GM23338 (cell line): ENCODE measurements around the gene KCNAB3. TPM values are rescaled to one million over a fixed set of nuclear protein-coding genes. Genes with fewer than 3 reads are reported as not detected.

Source experiments
- ATAC-seq: fragments of 200-7000 bp; cut with Tn5 transposase; 3 replicates; pipeline ENCODE4 v1.9.1; 2020
- DNase-seq: peaks from one replicate; pipeline ENCODE4 v3.0.0-alpha.2; 2015; ENCODE audit warnings: low spot score
- H2AFZ ChIP-seq: fragments of 200-600 bp; sonication (generic); 2 replicates; pipeline ENCODE4 v1.8.0; 2016; ENCODE audit warnings: antibody characterized with exemption, mild to moderate bottlenecking, moderate library complexity
- H3F3A ChIP-seq: fragments of 200-600 bp; sonication (generic); replicated peaks from 2 replicates; pipeline ENCODE4 v1.8.0; 2017; ENCODE audit warnings: antibody characterized with exemption, mixed run types, low read depth
- H3K27ac ChIP-seq: fragments of 200-600 bp; sonication (generic); 2 replicates; pipeline ENCODE4 v1.6.1; 2016; ENCODE audit warnings: low read depth
- H3K27me3 ChIP-seq: fragments of 200-600 bp; sonication (generic); 2 replicates; pipeline ENCODE4 v1.8.0; 2016; ENCODE audit warnings: mild to moderate bottlenecking, mixed run types, moderate library complexity; ENCODE audit not compliant: insufficient read depth
- H3K36me3 ChIP-seq: fragments of 200-600 bp; sonication (generic); 2 replicates; pipeline ENCODE4 v1.8.0; 2016; ENCODE audit warnings: mild to moderate bottlenecking; ENCODE audit not compliant: insufficient read depth
- H3K4me1 ChIP-seq: fragments of 200-600 bp; sonication (generic); 2 replicates; pipeline ENCODE4 v1.8.0; 2016; ENCODE audit warnings: mild to moderate bottlenecking, moderate library complexity; ENCODE audit not compliant: insufficient read depth
- H3K4me2 ChIP-seq: fragments of 200-600 bp; sonication (generic); 2 replicates; pipeline ENCODE4 v1.7.1; 2017; ENCODE audit warnings: mixed run types
- H3K4me3 ChIP-seq: fragments of 200-600 bp; sonication (generic); 2 replicates; pipeline ENCODE4 v1.6.1; 2016; ENCODE audit warnings: mixed run types
- H3K79me2 ChIP-seq: fragments of 200-600 bp; sonication (generic); replicated peaks from 2 replicates; pipeline ENCODE4 v1.8.0; 2017; ENCODE audit warnings: mild to moderate bottlenecking; ENCODE audit not compliant: insufficient read depth
- H3K9me2 ChIP-seq: fragments of 200-600 bp; sonication (generic); 2 replicates; pipeline ENCODE4 v1.8.0; 2017; ENCODE audit not compliant: insufficient read depth
- H4K20me1 ChIP-seq: fragments of 200-600 bp; sonication (generic); replicated peaks from 2 replicates; pipeline ENCODE4 v1.8.0; 2017; ENCODE audit warnings: mild to moderate bottlenecking; ENCODE audit not compliant: insufficient read depth
- H3K27ac Mint-ChIP-seq: 2 replicates; pipeline ENCODE4 v1.8.0; 2020; ENCODE audit warnings: inconsistent platforms, mild to moderate bottlenecking, moderate library complexity, mixed read lengths
- H3K27me3 Mint-ChIP-seq: 3 replicates; pipeline ENCODE4 v1.8.0; 2022; ENCODE audit warnings: low read depth, mild to moderate bottlenecking, moderate library complexity, mixed read lengths, inconsistent platforms; ENCODE audit not compliant: insufficient read depth, poor library complexity
- H3K36me3 Mint-ChIP-seq: 3 replicates; pipeline ENCODE4 v1.8.0; 2021; ENCODE audit warnings: low read depth, mild to moderate bottlenecking, inconsistent platforms, moderate library complexity, mixed read lengths
- H3K4me1 Mint-ChIP-seq: 3 replicates; pipeline ENCODE4 v1.8.0; 2020; ENCODE audit warnings: mild to moderate bottlenecking, inconsistent platforms, mixed read lengths
- H3K4me3 Mint-ChIP-seq: 3 replicates; pipeline ENCODE4 v1.8.0; 2021; ENCODE audit warnings: moderate library complexity, mild to moderate bottlenecking, inconsistent platforms, mixed read lengths
- H3K9me3 Mint-ChIP-seq: 3 replicates; pipeline ENCODE4 v1.8.0; 2020; ENCODE audit warnings: moderate library complexity, mild to moderate bottlenecking, inconsistent platforms, mixed read lengths
- EZH2 ChIP-seq: fragments of 200-600 bp; sonication (generic); IDR thresholded peaks from one replicate; pipeline ENCODE4 v1.8.0; 2017; ENCODE audit warnings: antibody characterized with exemption, mild to moderate bottlenecking, low read depth; ENCODE audit not compliant: unreplicated experiment
- JUNB ChIP-seq: IDR thresholded peaks from one replicate; pipeline ENCODE4 v1.6.1; 2016; ENCODE audit warnings: antibody characterized with exemption; ENCODE audit not compliant: unreplicated experiment
- POLR2AphosphoS5 ChIP-seq: IDR thresholded peaks from 2 replicates; pipeline ENCODE4 v1.6.1; 2016; ENCODE audit warnings: antibody characterized with exemption, low read depth
- STAT1 ChIP-seq: IDR thresholded peaks from one replicate; pipeline ENCODE4 v1.6.1; 2016; ENCODE audit warnings: antibody characterized with exemption; ENCODE audit not compliant: unreplicated experiment
- ZNF114 ChIP-seq: fragments of 250-450 bp; sonication (Bioruptor Pico); IDR thresholded peaks from 2 replicates; pipeline ENCODE4 v1.5.0; 2020; ENCODE audit warnings: mild to moderate bottlenecking, moderate library complexity
- ZNF331 ChIP-seq: fragments of 250-450 bp; sonication (Bioruptor Pico); IDR thresholded peaks from 2 replicates; pipeline ENCODE4 v1.5.0; 2020; ENCODE audit warnings: low read depth, mild to moderate bottlenecking, moderate library complexity
- polyA plus RNA-seq: library from polyadenylated mRNA; unstranded; fragments of >200 nt; fragmentation: Nextera tagmentation; extraction: Ambion mirVana; gene quantifications from 2 replicates; pipeline ENCODE4 v1.2.1, GENCODE V29; 2016
- total RNA-seq: library from RNA; depleted of rRNA; stranded (reverse); fragments of >200 nt; shearing (Covaris generic); gene quantifications from 2 replicates; pipeline ENCODE4 v1.2.3, GENCODE V29; 2014
- TF ChIP-seq, protein P1 (sequence below): fragments of 250-450 bp; sonication (Bioruptor Pico); IDR thresholded peaks from 2 replicates; pipeline ENCODE4 v1.5.0; 2020; ENCODE audit warnings: mild to moderate bottlenecking, moderate library complexity
- TF ChIP-seq, protein P2 (sequence below), 2 experiments: fragments of 200-600 bp in 1 of 2; sonication (generic) in 1 of 2; conservative IDR thresholded peaks; 2 replicates each; pipeline versions ENCODE4 v1.5.1 to v1.6.1; 2016 to 2017; ENCODE audit warnings: antibody characterized with exemption in 2 of 2, low read depth in 2 of 2, mild to moderate bottlenecking in 2 of 2, moderate library complexity in 1 of 2
- TF ChIP-seq, protein P3 (sequence below): IDR thresholded peaks from 2 replicates; pipeline ENCODE4 v1.6.1; 2016; ENCODE audit warnings: antibody characterized with exemption

KCNAB3 gene
- total and polyA plus RNA-seq, 2 experiments from 2014 or later = 0.45 to 1.0 TPM

DNA sequence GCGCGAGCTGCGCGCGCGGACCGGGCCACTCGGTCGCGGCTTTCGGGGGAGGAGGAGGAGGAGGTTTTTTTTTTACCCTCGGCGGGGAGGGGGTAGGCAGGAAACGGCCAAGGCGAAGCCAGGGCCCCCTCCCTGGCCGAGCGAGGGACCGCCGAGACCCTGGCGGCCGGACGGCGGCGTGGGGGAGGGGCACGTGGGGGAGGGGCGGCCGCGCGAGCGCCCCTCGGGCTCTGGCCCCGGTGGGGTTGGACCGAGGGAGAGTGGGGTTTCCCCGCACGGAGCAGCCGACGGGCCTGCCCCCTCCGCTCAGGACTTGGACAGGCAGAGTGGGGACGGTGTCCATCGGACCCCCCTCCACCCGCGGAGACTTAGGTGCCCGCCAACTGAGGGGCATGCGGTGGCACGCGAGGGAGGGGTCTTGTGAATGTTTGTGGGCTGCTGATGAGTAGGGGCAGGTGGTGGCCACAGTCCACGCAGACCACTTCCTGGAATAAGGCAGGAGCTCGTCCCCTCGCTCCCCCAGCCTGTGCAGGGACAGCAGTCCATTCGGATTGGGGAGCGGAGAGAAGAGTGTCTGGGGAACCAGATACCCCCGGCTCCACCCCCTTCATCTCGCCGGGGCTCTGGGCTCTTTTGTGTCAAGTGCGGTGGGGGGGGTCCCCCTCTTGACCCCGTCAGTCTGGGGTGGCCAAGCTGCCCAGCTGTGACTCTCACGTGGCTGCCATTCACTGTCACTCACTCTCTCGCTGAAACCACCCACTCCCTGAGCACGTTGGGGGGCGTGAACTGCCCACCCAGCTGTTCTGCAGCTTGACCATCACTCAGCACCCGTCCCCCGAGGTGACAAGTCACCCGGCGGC, 44.1 kb downstream of the KCNAB3 start:
- peak overlapping the region; percentile 54; the same call in 1 of the 3 replicates for H3K4me3 Mint-ChIP-seq
- H2AFZ ChIP-seq = peak overlapping the region; percentile 92
- TF ChIP-seq ZNF114 (CRISPR knock-in tag) = no peak
- no peak for TF ChIP-seq POLR2AphosphoS5
- no peak for TF ChIP-seq ZNF331 (CRISPR knock-in tag)
- TF ChIP-seq EZH2 = no peak
- H3K9me3 Mint-ChIP-seq = no peaks in the 10 kb centered on the region; the same call in 2 of the 3 replicates
- no peaks in the 10 kb centered on the region for H3K9me2 ChIP-seq
- H4K20me1 ChIP-seq = no peaks in the 10 kb centered on the region
- H3K4me2 ChIP-seq = peak overlapping the region; percentile 88
- H3K27me3 ChIP-seq = peaks cover 72% of the 10 kb centered on the region
- peaks cover 46% of the 10 kb centered on the region for H3K4me1 ChIP-seq
- H3K27ac Mint-ChIP-seq = no peak overlapping the region
- H3K36me3 Mint-ChIP-seq = no peaks in the 10 kb centered on the region; the same call in 2 of the 3 replicates
- H3K4me3 ChIP-seq = peak overlapping the region; percentile 65
- H3F3A ChIP-seq = peaks cover 8% of the 10 kb centered on the region
- no peaks in the 10 kb centered on the region for H3K79me2 ChIP-seq
- 0 out of 2 replicates have a peak, but pooled peaks cover 3% of the 10 kb centered on the region for H3K36me3 ChIP-seq
- DNase-seq (peak; percentile 72), ATAC-seq (peak; percentile 20)
- H3K27ac ChIP-seq = no peak overlapping the region
- peaks cover 9% of the 10 kb centered on the region for H3K27me3 Mint-ChIP-seq
- H3K4me1 Mint-ChIP-seq = peaks cover 3% of the 10 kb centered on the region; the same call in 2 of the 3 replicates

DNA sequence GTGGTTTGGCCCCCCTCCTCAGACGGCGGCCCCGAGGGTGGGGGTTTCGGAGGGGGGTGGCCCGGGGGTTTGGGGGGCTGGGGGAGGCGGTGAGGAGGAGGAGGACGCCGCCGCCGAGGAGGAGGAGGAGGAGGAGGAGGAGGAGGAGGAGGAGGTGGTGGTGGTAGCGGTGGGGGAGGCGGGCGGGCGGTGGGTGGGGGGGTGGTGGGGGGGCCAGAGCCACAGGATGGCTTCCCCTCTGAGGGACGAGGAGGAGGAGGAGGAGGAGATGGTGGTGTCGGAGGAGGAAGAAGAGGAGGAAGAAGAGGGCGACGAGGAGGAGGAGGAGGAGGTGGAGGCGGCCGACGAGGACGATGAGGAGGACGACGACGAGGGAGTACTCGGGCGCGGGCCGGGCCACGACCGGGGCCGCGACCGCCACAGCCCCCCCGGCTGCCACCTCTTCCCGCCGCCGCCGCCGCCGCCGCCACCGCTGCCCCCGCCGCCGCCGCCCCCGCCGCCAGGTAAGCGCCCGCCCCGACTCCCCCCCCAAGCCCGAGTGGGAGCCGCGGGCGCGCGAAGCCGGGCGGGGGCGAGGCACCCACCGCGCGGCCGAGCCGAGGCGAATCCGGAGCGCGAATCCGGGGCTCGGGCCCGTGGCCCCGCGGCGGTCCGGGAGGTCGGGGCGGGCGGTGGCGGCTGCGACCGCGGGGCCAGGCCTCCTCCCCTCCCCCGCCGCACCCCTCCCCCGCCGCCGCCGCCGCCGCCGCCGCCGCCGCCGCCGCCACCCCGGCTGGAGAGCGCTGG, 44.9 kb downstream of the KCNAB3 start:
- no peak overlapping the region for H3K27ac ChIP-seq
- peak overlapping the region; percentile 72; the same call in 2 of the 3 replicates for H3K4me3 Mint-ChIP-seq
- H3K4me2 ChIP-seq = peak overlapping the region; percentile 88; the same call in 1 of the 2 replicates
- peaks cover 7% of the 10 kb centered on the region for H3K27me3 Mint-ChIP-seq
- no peaks in the 10 kb centered on the region for H4K20me1 ChIP-seq
- H3K9me3 Mint-ChIP-seq = no peaks in the 10 kb centered on the region; the same call in 2 of the 3 replicates
- H3K27ac Mint-ChIP-seq = no peak overlapping the region
- no peaks in the 10 kb centered on the region for H3K9me2 ChIP-seq
- no peaks in the 10 kb centered on the region for H3K36me3 ChIP-seq
- no peaks in the 10 kb centered on the region for H3K79me2 ChIP-seq
- H3K27me3 ChIP-seq = peaks cover 76% of the 10 kb centered on the region
- TF ChIP-seq, protein P1, sequence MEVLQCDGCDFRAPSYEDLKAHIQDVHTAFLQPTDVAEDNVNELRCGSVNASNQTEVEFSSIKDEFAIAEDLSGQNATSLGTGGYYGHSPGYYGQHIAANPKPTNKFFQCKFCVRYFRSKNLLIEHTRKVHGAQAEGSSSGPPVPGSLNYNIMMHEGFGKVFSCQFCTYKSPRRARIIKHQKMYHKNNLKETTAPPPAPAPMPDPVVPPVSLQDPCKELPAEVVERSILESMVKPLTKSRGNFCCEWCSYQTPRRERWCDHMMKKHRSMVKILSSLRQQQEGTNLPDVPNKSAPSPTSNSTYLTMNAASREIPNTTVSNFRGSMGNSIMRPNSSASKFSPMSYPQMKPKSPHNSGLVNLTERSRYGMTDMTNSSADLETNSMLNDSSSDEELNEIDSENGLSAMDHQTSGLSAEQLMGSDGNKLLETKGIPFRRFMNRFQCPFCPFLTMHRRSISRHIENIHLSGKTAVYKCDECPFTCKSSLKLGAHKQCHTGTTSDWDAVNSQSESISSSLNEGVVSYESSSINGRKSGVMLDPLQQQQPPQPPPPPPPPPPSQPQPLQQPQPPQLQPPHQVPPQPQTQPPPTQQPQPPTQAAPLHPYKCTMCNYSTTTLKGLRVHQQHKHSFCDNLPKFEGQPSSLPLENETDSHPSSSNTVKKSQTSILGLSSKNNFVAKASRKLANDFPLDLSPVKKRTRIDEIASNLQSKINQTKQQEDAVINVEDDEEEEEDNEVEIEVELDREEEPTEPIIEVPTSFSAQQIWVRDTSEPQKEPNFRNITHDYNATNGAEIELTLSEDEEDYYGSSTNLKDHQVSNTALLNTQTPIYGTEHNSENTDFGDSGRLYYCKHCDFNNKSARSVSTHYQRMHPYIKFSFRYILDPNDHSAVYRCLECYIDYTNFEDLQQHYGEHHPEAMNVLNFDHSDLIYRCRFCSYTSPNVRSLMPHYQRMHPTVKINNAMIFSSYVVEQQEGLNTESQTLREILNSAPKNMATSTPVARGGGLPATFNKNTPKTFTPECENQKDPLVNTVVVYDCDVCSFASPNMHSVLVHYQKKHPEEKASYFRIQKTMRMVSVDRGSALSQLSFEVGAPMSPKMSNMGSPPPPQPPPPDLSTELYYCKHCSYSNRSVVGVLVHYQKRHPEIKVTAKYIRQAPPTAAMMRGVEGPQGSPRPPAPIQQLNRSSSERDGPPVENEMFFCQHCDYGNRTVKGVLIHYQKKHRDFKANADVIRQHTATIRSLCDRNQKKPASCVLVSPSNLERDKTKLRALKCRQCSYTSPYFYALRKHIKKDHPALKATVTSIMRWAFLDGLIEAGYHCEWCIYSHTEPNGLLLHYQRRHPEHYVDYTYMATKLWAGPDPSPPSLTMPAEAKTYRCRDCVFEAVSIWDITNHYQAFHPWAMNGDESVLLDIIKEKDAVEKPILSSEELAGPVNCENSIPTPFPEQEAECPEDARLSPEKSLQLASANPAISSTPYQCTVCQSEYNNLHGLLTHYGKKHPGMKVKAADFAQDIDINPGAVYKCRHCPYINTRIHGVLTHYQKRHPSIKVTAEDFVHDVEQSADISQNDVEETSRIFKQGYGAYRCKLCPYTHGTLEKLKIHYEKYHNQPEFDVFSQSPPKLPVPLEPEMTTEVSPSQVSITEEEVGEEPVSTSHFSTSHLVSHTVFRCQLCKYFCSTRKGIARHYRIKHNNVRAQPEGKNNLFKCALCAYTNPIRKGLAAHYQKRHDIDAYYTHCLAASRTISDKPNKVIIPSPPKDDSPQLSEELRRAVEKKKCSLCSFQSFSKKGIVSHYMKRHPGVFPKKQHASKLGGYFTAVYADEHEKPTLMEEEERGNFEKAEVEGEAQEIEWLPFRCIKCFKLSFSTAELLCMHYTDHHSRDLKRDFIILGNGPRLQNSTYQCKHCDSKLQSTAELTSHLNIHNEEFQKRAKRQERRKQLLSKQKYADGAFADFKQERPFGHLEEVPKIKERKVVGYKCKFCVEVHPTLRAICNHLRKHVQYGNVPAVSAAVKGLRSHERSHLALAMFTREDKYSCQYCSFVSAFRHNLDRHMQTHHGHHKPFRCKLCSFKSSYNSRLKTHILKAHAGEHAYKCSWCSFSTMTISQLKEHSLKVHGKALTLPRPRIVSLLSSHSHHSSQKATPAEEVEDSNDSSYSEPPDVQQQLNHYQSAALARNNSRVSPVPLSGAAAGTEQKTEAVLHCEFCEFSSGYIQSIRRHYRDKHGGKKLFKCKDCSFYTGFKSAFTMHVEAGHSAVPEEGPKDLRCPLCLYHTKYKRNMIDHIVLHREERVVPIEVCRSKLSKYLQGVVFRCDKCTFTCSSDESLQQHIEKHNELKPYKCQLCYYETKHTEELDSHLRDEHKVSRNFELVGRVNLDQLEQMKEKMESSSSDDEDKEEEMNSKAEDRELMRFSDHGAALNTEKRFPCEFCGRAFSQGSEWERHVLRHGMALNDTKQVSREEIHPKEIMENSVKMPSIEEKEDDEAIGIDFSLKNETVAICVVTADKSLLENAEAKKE (CRISPR knock-in tag) = no peak
- no peak for TF ChIP-seq STAT1
- TF ChIP-seq ZNF331 (CRISPR knock-in tag) = no peak
- TF ChIP-seq JUNB = no peak
- TF ChIP-seq, protein P2, sequence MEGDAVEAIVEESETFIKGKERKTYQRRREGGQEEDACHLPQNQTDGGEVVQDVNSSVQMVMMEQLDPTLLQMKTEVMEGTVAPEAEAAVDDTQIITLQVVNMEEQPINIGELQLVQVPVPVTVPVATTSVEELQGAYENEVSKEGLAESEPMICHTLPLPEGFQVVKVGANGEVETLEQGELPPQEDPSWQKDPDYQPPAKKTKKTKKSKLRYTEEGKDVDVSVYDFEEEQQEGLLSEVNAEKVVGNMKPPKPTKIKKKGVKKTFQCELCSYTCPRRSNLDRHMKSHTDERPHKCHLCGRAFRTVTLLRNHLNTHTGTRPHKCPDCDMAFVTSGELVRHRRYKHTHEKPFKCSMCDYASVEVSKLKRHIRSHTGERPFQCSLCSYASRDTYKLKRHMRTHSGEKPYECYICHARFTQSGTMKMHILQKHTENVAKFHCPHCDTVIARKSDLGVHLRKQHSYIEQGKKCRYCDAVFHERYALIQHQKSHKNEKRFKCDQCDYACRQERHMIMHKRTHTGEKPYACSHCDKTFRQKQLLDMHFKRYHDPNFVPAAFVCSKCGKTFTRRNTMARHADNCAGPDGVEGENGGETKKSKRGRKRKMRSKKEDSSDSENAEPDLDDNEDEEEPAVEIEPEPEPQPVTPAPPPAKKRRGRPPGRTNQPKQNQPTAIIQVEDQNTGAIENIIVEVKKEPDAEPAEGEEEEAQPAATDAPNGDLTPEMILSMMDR (conservative IDR thresholded peaks at IDR 0.05; ENCODE audit: low read depth in 2 of 2) = no peak
- TF ChIP-seq, protein P3, sequence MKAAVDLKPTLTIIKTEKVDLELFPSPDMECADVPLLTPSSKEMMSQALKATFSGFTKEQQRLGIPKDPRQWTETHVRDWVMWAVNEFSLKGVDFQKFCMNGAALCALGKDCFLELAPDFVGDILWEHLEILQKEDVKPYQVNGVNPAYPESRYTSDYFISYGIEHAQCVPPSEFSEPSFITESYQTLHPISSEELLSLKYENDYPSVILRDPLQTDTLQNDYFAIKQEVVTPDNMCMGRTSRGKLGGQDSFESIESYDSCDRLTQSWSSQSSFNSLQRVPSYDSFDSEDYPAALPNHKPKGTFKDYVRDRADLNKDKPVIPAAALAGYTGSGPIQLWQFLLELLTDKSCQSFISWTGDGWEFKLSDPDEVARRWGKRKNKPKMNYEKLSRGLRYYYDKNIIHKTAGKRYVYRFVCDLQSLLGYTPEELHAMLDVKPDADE = no peak
- ATAC-seq (no peak), DNase-seq (peak; percentile 24)
- peak overlapping the region; percentile 65 for H3K4me3 ChIP-seq
- H2AFZ ChIP-seq = no peak overlapping the region
- H3K36me3 Mint-ChIP-seq = no peaks in the 10 kb centered on the region; the same call in 2 of the 3 replicates
- H3K4me1 Mint-ChIP-seq = peaks cover 3% of the 10 kb centered on the region; the same call in 2 of the 3 replicates
- H3K4me1 ChIP-seq = peaks cover 46% of the 10 kb centered on the region
- H3F3A ChIP-seq = peaks cover 8% of the 10 kb centered on the region
